GM18867 (cell line): ENCODE results near the gene RMP24.

Experiments used
- ATAC-seq: cut with Tn5 transposase; IDR thresholded peaks from one replicate; pipeline ENCODE4 v1.9.1; 2021; ENCODE audit warnings: mild to moderate bottlenecking, moderate library complexity; ENCODE audit not compliant: unreplicated experiment

Gene RMP24

GRCh38 chr18:36025025-36025424 is 52.5 kb downstream of the RMP24 start:
- no peak for ATAC-seq

GRCh38 chr18:36028859-36029258 is 56.4 kb downstream of the RMP24 start:
- no peak for ATAC-seq
